HG03469 (cell line): ENCODE data around the gene IFNGR1.
"Not testable (repeated sequence)": the region's sequence is repeated elsewhere in the genome, so short reads cannot be mapped to it uniquely, and the experiment has no call there.

Experiments used
- ATAC-seq: cut with Tn5 transposase; IDR thresholded peaks from one replicate; pipeline ENCODE4 v1.9.1; 2021; ENCODE audit warnings: mild to moderate bottlenecking, moderate library complexity, moderate number of reproducible peaks; ENCODE audit not compliant: unreplicated experiment

Gene IFNGR1

DNA sequence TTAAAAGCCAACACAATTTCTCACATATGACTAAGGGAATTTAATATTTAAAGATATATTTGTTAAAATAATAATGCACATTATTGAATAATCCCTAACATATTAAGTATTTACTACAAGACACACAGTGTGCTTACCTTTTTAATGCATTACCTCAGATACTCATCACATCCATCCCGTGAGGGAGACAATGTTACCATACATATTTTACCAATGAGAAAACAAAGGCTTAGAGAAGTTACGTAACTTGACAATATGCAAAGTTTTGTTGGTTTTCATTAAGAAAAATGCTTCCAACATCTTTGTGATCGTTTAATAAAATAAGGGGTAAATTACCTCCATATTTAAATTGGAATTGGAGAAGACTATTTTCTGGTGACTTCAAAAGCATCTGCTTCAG, 4.3 kb downstream of the IFNGR1 start:
- no peak for ATAC-seq

DNA sequence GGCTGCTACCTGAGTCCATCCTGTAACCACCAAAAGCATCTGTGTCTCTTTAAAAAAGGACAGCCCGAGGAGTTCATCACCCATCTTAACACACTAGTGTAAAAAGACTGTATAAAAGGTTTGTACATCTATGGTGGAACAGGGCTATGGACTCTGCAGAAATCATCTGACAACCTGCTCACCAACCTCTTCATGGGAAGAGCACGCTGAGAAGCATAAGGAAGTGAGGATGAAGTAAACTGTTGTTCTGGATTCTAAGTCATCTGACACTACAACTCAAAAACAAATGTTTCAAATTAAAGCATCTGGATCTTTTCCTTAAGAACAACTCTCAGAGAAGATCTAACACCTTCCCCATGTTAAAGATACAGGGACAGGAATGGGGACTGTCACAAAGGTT, 5.4 kb downstream of the IFNGR1 start:
- ATAC-seq = no peak

DNA sequence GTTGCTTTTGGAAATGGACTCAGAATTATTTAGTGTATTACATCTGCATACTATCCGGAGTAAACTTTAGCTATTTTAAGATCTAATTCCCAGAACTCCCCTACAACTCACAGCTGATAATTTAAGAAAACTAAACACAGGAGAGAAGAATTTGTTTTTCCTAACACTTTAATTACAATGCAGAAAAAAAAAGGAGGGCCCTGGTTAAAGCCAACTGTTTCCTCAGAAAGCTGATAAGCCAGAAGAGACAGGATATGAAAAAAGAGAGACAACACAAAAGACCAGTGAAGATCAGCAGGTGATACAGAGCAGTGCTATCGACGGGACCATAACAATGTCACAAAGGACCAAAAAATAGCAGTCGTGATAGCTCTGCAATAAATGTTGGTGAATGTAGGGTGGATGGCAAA, 5.8 kb downstream of the IFNGR1 start:
- no peak for ATAC-seq

DNA sequence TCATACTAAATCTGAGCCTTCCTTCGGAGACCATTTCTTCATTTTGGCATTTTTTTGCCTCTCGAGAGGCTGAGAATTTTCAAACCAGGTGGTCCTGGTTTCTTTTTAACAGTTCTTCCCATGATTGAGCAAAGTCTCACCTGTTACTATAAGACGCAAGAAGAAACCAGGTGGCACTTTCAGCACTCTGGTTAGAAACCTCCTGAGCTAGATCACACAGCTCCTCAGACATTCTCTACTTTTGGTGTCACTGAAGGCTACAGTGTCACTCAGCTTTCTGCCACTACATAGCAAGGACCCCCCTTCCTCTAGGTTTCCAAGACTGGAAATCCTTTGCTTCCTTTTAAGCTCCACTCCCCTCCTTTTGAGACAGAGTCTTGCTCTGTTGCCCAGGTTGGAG, 7.3 kb downstream of the IFNGR1 start:
- no peak for ATAC-seq

DNA sequence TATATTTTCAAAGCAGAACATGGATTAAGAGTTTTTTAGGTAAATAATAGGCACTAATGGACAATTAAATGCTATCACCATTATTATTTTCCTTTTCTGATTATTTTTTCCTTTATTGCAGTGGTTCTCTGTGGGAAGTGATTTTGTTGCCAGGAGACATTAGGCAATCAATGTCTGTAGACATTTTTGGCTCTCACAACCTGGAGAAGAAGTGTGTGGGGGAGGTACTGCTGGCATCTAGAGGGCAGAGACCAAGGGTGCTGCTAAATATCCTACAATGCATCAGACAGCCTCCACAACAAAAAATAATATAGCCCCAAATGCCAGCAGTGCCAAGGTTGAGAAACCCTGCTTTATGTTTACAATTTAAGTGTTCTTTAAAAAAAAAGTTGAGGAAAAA, 8.3 kb downstream of the IFNGR1 start:
- no peak for ATAC-seq

DNA sequence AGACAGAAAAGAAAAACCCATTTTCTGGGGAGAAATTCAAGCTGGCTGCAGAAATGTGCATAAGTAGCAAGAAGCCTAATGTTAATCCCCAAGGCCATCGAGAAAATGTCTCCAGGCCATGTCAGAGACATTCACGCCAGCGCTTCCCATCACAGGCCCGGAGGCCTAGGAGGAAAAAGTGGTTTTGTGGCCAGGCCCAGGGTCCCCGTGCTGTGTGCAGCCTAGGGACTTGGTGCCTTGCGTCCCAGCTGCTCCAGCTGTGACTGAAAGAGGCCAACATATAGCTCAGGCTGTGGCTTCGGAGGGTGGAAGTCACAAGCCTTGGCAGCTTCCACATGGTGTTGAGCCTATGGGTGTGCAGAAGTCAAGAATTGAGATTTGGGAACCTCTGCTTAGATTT, 10.9 kb downstream of the IFNGR1 start:
- ATAC-seq = no peak

DNA sequence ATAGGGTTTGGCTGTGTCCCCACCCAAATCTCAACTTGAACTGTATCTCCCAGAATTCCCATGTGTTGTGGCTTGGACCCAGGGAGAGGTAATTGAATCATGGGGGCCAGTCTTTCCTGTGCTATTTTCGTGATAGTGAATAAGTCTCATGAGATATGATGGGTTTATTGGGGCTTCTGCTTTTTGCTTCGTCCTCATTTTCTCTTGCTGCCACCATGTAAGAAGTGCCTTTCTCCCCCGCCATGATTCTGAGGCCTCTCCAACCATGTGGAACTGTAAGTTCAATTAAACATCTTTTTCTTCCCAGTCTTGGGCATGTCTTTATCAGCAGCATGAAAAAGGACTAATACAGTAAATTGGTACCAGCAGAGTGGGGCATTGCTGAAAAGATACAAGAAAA, 11.7 kb downstream of the IFNGR1 start:
- not testable (repeated sequence) for ATAC-seq

DNA sequence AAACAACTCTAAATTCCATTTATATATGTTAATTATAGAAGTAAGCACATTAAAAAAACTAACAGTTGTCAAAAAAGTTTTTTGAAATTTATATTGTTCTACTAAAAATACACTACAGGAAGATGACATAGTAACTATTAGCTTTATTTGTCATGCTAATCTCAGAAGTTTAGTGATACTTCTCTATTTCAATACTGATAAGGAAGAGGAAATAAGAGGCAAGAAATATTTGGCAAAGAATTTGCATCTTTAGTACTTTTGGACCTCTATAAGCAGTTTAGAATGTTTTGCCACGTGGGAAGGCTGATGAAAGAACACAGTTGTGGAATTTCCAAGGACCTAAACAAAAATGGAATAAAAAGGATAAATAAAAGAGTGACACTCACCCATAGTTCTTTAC, 12.6 kb downstream of the IFNGR1 start:
- no peak for ATAC-seq

DNA sequence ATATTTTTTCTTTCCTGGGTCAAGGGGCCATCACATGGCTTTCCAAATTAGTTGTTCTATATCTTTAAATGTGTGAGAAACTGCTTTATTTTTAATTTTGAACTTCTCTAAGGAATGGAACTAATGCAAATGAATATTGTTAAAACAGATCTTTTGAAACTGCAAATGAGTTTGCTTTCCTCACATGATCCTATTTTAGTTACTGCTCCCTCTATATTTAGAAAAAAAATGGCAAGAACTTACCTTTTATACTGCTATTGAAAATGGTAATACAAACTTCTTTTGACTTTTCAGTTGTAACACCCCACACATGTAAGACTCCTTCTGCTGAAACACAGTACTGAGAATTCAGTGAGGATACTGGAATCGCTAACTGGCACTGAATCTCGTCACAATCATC, 15.9 kb downstream of the IFNGR1 start:
- no peak for ATAC-seq

DNA sequence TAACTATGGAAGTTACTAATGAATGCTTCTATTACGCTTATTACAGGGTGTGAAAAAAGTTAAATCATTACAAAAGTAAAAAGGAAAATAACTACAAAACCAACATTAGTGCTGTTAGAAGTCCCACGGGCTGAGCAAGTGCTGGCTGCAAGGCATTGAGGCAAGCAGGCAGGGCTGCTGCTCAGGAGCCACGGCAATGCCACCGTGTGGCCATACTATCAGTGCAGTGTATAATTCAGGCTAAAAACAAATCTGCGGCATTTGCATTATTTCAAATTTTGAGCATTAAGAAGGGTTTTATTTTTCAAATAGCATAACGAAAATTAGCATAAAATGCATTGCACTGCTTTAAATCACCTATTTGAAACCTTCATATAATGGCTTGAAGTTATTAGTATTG, 17.1 kb downstream of the IFNGR1 start:
- peak; percentile 47 for ATAC-seq

DNA sequence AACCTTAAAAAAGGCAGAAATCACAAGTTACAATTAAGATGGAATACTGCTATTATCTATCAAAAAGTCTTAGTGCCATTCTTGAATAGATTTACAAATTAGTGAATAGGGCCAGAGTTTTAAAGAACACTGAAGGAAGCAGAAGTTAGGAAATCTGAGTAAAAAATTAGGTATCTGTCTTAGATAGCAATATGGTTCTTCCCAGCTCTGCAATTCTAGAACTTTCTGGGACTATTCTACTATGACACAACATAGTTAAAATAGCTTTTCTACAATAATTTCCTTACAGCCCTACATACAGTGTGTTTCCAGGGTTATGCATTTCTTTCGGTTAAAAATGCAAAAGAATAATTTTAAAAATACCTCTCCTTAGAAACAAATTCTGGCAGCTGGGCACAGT, 18.2 kb downstream of the IFNGR1 start:
- no peak for ATAC-seq

DNA sequence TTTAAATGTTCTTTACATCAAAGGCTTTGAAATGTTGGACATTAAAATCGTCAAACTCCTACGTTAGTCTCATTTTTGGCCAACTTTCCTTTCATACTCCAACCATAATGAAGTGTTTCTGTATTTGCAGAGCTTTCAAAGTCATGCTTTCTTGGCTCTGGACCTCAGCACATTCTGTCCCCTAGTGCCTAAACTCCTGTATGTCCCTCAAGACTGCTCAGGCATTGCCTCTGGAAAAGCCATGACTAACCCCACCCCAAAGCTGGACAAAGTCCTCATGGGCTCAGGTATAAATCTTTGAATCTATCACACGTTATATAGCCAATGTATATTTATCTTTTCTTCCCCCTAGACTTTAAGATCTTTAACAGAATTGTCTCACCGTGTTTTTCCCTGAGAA, 18.9 kb downstream of the IFNGR1 start:
- no peak for ATAC-seq

DNA sequence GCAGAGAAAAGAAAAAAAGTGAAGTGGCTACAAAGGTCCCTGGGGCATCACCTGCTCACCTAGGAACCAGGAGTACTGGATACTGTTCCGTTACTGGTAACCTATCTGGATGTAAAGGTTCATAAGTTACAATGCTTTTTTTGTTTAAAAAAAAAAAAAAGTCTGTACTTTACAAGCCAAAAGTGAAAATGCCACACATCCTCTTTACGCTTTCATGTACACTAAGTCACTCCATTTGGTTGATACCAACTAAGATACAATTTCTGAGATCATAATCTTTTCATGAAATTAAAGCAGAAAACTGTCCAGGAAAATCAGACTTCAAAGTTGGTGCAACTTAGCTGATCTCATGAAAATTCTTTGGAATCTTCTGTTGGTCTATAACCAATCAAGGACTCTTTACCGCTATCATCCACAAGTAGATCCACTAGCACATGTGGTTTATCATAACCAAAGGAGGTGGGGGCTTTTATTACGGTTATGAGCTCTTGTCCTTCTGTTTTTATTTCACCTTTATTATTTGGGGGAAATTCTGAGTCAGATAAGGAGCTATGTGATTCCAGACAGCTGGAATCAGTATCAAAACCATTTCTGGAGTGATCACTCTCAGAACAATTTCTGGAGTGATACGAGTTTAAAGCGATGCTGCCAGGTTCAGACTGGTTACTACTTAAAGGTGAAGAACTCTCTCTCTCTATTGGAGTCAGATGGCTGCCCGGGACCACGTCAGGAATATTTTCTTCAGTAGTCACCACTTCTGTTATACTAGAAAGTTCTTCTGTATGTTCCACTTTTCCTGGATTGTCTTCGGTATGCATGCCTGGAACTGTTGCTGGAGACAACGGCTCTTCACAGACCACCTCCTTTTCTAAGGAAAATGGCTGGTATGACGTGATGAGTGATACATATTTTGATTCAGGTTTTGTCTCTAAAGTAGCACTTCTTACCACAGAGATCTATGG, 21.2 kb downstream of the IFNGR1 start:
- no peak for ATAC-seq

DNA sequence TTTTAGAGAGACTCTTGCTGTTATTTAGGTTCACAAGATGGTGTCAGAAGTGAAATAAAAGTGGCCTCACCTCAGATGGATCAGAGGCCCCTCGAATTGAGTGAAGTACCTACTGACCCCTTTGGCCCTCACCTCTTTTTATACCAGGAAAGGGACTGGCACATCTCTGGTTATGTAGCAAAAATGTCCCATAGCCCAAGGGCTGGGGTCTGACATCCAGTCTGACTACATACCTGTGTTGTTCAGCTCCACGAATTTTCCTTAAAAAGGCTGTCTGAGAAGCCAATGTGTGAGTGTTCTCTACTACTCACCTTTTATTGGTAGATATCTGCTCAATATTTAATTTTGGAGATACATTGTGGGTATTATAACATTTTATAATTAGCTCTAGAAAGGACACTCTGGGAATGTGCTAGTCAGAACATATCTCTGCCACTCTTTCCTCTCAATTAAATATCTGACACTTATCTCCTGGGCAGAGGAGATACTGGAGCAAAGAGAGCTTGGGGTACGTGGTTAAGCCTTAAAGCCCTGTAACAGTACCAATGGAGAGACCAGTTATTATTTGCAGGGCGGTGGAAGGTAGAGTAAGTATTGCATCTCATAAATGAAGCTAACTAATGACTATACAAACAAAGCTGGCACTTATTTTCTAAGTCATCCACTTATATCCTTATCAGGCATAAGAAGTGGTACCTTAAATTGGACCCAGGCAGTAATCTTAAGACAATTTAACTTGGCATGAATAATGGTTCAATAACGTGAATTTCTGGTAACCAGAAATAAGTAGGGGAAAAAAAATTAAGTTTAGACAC, 25.7 kb downstream of the IFNGR1 start:
- no peak for ATAC-seq

DNA sequence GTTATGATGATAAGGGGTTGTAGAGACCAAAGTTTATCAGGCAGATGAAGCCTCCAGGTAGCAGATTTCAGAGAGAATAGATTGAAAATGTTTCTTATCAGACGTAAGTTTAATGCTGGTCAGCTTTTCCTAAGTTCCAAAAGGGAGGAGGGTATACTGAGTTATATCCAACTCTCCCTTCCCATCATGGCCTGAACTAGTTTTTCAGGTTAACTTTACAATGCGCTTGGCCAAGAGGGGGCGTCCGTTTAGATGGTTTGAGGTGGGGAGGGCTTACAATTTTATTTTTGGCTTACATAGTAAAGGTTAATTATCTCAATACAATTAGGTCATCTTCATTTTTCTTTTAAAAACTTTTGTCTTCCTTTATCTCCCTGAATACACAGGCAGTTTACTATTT, 26.4 kb downstream of the IFNGR1 start:
- ATAC-seq = no peak

DNA sequence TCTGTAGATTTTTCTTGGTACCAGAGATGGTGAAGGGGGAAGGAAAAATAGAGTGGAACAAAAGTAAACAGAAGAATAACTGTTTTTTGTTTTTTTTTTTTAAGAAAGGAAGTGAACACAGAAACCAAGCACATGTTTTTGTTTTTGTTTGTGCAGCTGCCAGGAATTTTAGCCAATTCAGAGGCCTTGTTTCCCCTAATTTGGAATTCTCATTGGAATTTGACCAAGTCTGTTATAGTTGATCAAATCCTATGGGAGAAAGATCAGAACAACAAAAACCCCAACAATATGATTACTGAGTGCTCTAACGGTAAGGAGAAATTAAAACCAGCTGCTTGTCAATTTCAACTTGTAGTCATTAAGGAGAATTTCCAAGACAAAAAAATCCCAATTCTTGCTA, 27.5 kb downstream of the IFNGR1 start:
- no peak for ATAC-seq

DNA sequence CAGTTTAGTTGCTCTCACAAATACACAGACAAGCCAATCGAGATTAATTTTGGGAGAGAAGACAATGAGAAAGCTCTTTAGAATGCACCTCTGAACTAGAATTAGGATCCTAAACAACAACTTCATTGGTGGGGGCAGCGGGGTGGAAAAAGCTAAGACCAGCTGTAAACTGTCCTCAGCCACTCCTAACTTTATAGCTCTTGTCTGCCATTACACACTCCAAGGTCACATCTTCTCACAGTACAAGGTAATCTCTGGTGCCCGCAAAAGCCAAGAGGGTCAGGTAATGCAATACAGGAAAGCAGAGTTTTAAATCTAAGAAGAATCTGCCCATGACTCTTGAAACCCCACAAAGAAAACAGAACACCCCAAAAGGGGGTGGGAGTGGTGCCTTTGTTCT, 27.9 kb downstream of the IFNGR1 start:
- no peak for ATAC-seq

DNA sequence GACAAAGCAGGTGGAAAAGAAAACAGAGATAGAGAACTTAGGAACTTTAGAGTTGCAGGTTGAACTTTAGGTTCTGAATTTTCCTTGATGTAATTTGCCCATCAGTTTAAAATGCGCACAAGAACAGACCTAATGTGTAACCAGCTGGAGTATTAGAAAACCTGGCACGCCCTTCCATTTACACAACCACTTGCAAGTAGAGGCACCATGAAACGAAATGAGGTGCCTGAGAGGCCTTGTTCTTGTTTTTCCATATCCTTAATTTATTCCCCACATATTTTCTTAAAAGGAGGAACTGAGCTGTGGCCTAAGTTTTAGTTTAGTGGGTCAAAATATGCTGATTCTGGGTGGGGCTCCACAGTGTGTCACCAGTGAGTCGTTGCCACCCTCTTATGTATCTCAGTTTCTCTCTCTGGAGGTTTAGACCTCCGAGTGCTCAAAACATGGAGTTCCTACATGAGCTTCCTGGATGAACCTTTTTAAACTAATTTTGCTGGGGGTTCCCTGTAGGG, 28.5 kb downstream of the IFNGR1 start:
- no peak for ATAC-seq

DNA sequence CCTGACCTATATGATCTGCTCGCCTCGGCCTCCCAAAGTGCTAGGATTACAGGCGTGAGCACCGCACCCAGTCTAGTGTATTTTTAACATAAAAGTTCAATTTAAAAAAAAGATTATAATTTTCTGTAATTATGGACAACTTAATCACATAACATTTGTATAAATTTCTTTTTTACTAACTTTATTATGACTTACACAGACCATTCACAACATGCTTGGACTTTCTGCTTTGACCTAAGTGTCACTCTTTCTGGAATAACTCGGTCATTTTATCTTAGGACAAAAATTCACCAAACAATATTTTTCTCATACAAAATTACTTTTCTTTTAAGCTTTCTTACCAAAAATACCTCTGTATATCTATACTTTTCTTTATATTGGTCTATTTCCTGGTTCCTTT, 30.3 kb downstream of the IFNGR1 start:
- ATAC-seq = no peak

DNA sequence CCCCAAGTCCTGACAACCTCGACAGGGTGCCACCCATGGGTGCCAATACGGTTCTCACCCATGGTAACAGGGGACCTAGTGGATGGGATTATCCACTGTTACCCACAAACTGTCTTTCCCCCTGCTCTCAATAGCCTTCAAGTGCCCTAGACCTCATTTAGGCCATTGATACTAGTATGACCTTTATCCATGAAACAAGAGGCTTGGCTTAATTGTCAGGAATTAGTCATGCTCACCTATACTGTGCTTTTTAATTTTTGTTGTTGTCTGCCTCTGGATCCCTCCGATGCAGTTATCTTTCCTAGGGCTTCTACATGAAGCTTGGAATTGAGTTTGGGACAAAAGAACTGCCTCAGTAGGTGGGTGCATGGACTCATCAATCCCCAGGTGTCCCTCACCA, 33.9 kb downstream of the IFNGR1 start:
- ATAC-seq = no peak

DNA sequence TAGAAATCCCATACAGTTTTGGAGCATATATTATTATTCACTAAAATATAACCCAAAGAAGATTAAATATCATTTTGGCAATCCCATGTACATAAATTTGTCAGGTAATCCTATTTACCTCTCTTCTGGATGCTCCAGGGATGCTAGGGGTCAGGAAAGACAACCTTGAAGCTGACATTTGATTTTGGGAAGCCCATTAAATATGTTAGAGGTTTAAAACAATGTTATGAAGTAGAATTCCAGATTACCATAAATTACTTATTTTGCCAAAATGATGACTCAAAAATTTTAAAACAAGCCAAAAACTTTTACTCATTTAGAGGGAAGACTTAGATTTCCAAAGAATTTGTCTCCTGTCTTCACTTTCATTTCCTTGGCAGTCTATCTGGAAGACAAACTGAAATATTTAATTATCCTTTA, 36.5 kb downstream of the IFNGR1 start:
- no peak for ATAC-seq
